ENCODE measurements around the gene IFNA16.
"Not testable (repeated sequence)": the region's sequence is repeated elsewhere in the genome, so short reads cannot be mapped to it uniquely, and the experiment has no call there.

The IFNA16 gene

DNA sequence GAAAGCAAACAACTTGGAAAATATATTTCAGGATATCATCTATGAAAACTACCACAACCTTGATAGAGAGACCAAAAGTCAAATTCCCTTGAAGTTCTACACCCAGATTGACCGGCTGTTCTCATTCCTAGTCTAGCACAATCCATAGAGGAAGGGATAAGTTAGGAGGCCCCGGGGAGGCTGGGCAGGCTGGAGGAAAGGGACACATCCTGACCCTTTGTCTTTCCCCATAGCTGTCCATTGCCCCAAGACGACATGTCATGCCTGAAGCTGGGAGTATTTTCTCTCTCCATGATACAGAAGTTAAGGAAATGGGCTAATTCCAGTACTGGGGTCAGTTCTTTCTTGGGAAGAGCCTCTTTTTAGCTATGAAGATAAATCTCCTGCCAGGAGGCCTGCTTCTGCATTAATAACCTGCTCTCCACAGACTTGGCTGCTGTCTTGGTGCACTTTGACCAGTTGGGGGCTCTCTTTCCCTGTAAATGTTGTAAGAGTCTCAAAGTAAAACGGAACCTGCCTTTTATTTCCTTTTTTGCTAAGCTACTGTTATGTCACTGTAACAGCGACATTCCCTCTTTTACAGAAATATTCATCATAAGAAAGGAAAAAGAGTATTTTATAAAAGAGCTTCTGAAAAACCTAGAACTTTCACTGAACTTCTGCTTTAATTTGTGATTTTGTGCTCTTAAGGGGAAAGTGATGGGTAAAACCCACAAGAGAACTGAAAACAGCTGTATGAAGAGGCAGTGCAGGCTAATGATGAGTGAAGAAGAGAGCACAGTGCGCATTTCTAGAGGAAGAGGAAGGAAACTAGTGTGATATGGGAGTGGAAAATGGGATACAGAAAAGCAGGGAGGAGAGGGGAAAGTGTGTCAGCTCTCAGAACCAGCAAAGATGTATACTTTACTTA is 22.0 kb downstream of the IFNA16 start:
- H3K36me3 ChIP-seq (ENCODE audit: control insufficient read depth, insufficient read depth, low read length); H3K27me3 ChIP-seq (ENCODE audit: control insufficient read depth, insufficient read depth, low read length); H3K4me1 ChIP-seq (ENCODE audit: control insufficient read depth, insufficient read depth, low read length); H3K9me3 ChIP-seq (ENCODE audit: control insufficient read depth, insufficient read depth, low read length); H3K4me3 ChIP-seq (ENCODE audit: low read depth, low read length); H3K27ac ChIP-seq (ENCODE audit: low read depth, low read length); H3K9ac ChIP-seq (ENCODE audit: low read depth, low read length): not testable (repeated sequence)

DNA sequence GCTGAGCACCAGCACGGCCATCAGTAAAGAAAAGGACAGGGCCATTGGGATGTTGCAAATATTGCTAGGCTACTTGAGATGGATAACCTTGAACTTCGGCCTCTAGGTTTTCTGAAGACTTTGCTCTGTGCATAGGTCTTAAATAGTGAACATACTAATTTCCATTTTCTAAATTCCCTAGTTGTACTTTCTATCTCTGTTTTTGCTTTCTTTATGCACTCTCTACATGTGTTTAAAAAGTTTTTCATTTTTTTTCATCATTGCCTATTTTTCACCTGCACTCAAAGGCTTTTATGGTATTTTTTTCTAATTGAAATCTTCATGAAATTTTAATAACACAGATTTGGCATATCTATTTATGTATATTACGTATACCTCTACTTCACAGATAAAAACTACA is 29.6 kb downstream of the IFNA16 start, which contains the start of gene IFNA4:
IFNA4 (minus strand) TSS at position 101 of the 400 bp plus-strand sequence; CDS start at position 45, 56 bp downstream.
- not testable (repeated sequence) for H3K9ac ChIP-seq (ENCODE audit: low read depth, low read length); H3K27ac ChIP-seq (ENCODE audit: low read depth, low read length); H3K27me3 ChIP-seq (ENCODE audit: control insufficient read depth, insufficient read depth, low read length); H3K36me3 ChIP-seq (ENCODE audit: control insufficient read depth, insufficient read depth, low read length); H3K4me1 ChIP-seq (ENCODE audit: control insufficient read depth, insufficient read depth, low read length); H3K9me3 ChIP-seq (ENCODE audit: control insufficient read depth, insufficient read depth, low read length); H3K4me3 ChIP-seq (ENCODE audit: low read depth, low read length)

DNA sequence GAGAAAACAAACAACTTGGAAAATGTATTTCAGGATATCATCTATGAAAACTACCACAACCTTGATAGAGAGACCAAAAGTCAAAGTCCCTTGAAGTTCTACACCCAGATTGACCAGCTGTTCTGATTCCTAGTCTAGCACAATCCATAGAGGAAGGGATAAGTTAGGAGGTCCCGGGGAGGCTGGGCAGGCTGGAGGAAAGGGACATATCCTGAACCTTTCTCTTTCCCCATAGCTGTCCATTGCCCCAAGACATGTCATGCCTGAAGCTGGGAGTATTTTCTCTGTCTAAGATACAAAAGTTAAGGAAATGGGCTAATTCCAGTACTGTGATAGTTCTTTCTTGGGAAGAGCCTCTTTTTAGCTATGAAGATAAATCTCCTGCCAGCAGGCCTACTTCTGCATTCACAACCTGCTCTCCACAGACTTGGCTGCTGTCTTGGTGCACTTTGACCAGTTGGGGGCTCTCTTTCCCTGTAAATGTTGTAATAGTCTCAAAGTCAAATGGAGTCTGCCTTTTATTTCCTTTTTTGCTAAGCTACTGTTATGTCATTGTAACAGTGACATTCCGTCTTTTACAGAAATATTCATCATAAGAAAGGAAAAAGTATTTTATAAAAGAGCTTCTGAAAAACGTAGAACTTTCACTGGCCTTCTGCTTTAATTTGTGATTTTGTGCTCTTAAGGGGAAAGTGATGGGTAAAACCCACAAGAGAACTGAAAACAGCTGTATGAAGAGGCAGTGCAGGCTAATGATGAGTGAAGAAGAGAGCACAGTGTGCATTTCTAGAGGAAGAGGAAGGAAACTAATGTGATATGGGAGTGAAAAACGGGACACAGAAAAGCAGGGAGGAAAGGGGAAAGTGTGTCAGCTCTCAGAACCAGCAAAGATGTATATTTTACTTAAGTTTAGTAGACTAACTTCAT is 34.0 kb downstream of the IFNA16 start:
- not testable (repeated sequence) for H3K9ac ChIP-seq (ENCODE audit: low read depth, low read length); H3K27me3 ChIP-seq (ENCODE audit: control insufficient read depth, insufficient read depth, low read length); H3K4me1 ChIP-seq (ENCODE audit: control insufficient read depth, insufficient read depth, low read length); H3K4me3 ChIP-seq (ENCODE audit: low read depth, low read length); H3K27ac ChIP-seq (ENCODE audit: low read depth, low read length); H3K9me3 ChIP-seq (ENCODE audit: control insufficient read depth, insufficient read depth, low read length); H3K36me3 ChIP-seq (ENCODE audit: control insufficient read depth, insufficient read depth, low read length)

GRCh38 chr9:21174671-21175070 is 42.4 kb downstream of the IFNA16 start:
- Histone ChIP-seq H3K9ac (ENCODE audit: low read depth, low read length) (no peak overlapping the region), H3K4me1 (ENCODE audit: control insufficient read depth, insufficient read depth, low read length) (no peaks in the 10 kb centered on the region), H3K9me3 (ENCODE audit: control insufficient read depth, insufficient read depth, low read length) (no peaks in the 10 kb centered on the region), H3K27ac (ENCODE audit: low read depth, low read length) (no peak overlapping the region), H3K4me3 (ENCODE audit: low read depth, low read length) (no peak overlapping the region), H3K27me3 (ENCODE audit: control insufficient read depth, insufficient read depth, low read length) (no peaks in the 10 kb centered on the region), H3K36me3 (ENCODE audit: control insufficient read depth, insufficient read depth, low read length) (no peaks in the 10 kb centered on the region)

DNA sequence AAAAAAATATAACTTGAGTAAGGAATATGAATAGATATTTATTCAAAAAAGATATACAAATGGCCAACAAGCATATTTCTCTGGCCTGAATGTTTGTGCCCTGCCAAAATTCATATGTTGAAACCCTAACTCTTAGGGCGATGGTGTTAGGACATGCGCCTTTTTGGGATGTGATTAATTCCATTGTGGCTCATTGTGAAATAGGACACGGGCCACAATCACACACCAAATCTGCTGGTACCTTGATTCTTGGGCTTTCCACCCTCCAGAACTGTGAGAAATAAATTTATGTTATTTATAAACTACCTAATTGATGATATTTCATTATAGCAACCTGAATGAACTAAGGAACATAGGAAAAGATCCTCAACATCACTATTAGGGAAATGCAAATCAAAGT is 45.0 kb downstream of the IFNA16 start:
- Histone ChIP-seq H3K4me3 (ENCODE audit: low read depth, low read length) (no peak overlapping the region), H3K27ac (ENCODE audit: low read depth, low read length) (no peak overlapping the region), H3K27me3 (ENCODE audit: control insufficient read depth, insufficient read depth, low read length) (no peaks in the 10 kb centered on the region), H3K9ac (ENCODE audit: low read depth, low read length) (no peak overlapping the region), H3K9me3 (ENCODE audit: control insufficient read depth, insufficient read depth, low read length) (no peaks in the 10 kb centered on the region), H3K4me1 (ENCODE audit: control insufficient read depth, insufficient read depth, low read length) (no peaks in the 10 kb centered on the region), H3K36me3 (ENCODE audit: control insufficient read depth, insufficient read depth, low read length) (no peaks in the 10 kb centered on the region)

GRCh38 chr9:21171351-21171750 is 45.8 kb downstream of the IFNA16 start:
- Histone ChIP-seq H3K4me3 (ENCODE audit: low read depth, low read length) (no peak overlapping the region), H3K9ac (ENCODE audit: low read depth, low read length) (no peak overlapping the region), H3K36me3 (ENCODE audit: control insufficient read depth, insufficient read depth, low read length) (no peaks in the 10 kb centered on the region), H3K4me1 (ENCODE audit: control insufficient read depth, insufficient read depth, low read length) (no peaks in the 10 kb centered on the region), H3K9me3 (ENCODE audit: control insufficient read depth, insufficient read depth, low read length) (no peaks in the 10 kb centered on the region), H3K27ac (ENCODE audit: low read depth, low read length) (no peak overlapping the region), H3K27me3 (ENCODE audit: control insufficient read depth, insufficient read depth, low read length) (no peaks in the 10 kb centered on the region)

DNA sequence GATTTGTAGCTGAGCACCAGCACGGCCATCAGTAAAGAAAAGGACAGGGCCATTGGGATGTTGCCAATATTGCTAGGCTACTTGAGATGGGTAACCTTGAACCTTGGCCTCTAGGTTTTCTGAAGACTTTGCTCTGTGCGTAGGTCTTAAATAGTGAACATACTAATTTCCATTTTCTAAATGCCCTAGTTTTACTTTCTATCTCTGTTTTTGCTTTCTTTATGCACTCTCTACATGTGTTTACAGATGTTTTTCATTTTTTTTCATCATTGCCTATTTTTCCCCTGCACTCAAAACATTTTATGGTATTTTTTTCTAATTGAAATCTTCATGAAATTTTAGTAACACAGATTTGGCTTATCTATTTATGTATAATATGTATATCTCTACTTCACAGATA is 50.6 kb downstream of the IFNA16 start, which contains the start of gene IFNA21:
IFNA21 (minus strand) TSS at position 101 of the 400 bp plus-strand sequence; CDS start at position 53, 48 bp downstream.
- not testable (repeated sequence) for H3K4me3 ChIP-seq (ENCODE audit: low read depth, low read length); H3K9me3 ChIP-seq (ENCODE audit: control insufficient read depth, insufficient read depth, low read length); H3K9ac ChIP-seq (ENCODE audit: low read depth, low read length); H3K27me3 ChIP-seq (ENCODE audit: control insufficient read depth, insufficient read depth, low read length); H3K4me1 ChIP-seq (ENCODE audit: control insufficient read depth, insufficient read depth, low read length); H3K36me3 ChIP-seq (ENCODE audit: control insufficient read depth, insufficient read depth, low read length); H3K27ac ChIP-seq (ENCODE audit: low read depth, low read length)

Data from HUES48 (cell line).